Measurements from ENCODE around the gene HSPA1L.

The HSPA1L gene

DNA sequence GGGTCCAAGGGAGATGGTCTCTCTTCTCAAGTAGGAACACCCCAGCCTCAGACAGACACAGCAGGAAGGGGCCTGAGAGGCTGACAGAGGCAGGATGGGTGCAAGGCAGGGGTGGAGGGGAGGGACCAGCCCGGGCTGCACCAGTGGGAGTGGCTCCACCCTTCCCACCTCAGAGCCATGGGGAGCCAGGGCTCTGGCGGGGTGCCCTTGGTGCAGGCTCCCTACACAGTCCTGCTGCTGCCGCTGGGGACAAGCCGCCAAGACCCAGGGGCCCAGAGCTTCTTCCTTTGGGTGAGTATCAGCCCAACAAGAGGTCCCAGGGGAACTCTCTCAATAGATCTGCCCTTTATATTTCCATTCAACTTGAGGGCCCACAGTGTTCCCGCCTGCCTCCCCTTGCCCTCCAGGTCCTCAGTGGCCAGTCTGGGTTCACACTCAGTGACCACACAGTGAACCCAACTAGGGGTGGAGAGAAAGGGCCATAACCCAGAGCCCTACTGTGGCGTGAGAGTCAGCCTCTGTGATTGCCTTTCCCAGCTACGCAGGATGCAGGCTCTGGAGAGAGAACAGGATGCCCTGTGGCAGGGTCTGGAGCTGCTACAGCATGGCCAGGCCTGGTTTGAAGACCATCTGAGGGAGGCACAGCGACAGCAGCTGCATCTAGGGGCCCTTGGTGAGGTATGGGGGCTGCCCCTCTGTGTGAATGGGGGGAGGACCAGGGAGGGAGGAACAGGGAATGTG, 52.0 kb downstream of the HSPA1L start:
- DNase-seq: no peak

DNA sequence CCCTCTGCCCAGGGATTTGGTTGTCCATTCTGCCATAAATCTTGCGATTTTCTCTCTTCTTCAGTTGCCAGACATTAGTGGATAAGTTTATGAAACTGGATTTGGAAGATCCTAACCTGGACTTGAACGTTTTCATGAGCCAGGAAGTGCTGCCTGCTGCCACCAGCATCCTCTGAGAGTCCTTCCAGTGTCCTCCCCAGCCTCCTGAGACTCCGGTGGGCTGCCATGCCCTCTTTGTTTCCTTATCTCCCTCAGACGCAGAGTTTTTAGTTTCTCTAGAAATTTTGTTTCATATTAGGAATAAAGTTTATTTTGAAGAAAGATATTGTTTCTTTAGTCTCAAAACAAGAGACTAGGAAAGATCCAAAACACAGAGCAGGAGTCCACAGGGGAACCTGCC, 52.7 kb downstream of the HSPA1L start, which contains the start of gene SAPCD1:
SAPCD1 (plus strand) TSS at position 301 of the 400 bp plus-strand sequence. CDS start 399 bp downstream, outside the sequence.
- no peak for DNase-seq

DNA sequence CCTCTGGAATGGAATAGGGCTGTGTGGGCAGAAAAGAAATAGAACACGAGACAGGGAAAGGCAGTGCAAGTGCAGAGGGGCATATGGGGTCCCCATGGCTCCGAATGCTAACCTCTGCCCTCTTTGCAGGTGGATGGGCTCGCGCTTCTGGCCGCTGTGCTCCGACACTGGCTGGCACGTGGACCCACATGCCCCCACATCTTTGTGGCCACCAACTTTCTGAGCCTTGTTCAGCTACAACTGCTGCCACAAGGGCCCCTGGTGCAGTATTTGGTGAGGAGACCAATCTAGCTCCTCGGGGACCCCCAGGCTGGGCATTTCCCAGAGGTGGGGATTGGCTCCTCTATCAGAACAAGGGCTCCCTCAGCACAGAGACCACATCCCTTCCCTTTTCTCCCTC, 53.7 kb downstream of the HSPA1L start:
- DNase-seq: no peak

DNA sequence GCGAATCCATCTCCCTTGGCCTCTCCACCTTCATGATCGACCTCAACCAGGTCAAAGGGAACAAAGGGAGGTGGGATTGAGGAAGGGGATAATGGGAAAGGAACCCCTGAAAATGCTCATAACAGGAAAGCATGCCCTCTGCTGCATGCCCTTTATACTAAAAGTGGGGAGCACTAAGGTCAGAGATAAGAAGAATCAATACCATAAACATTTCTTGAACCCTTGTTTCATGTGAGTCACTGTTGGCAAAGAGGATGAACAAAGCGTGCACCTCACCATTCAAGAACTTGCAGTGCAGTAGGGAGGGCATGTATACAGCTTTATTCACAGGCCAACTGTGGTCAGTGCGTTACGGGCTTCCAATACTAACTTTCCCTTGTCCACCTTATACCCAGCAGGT, 54.3 kb downstream of the HSPA1L start:
- no peak for DNase-seq
